ENCODE data around the gene SHANK1. TPM values are rescaled to one million over a fixed set of nuclear protein-coding genes. Genes with fewer than 3 reads are reported as not detected.
A peak's percentile ranks its signal among the peaks of the same experiment; 100 is the strongest.

The SHANK1 gene
- total RNA-seq, 1 donor from 2014 or later, result 0.36 TPM

- Mint-ChIP-seq H3K27ac (no peak overlapping the region), H3K4me3 (ENCODE audit: low read depth) (no peak overlapping the region), H3K36me3 (ENCODE audit: insufficient read depth) (no peaks in the 10 kb centered on the region), H3K4me1 (ENCODE audit: low read depth) (peaks cover 2% of the 10 kb centered on the region), H3K27me3 (peaks cover 56% of the 10 kb centered on the region), H3K9me3 (ENCODE audit: low read depth) (no peaks in the 10 kb centered on the region)
- TF ChIP-seq CTCF (IDR thresholded peaks at IDR 0.05; ENCODE audit: unreplicated experiment), result no peak
- DNase-seq (ENCODE audit: low spot score, unreplicated experiment), result no peak
Measured at GRCh38 chr19:50667759-50668231, 51.8 kb downstream of the SHANK1 start.

DNA sequence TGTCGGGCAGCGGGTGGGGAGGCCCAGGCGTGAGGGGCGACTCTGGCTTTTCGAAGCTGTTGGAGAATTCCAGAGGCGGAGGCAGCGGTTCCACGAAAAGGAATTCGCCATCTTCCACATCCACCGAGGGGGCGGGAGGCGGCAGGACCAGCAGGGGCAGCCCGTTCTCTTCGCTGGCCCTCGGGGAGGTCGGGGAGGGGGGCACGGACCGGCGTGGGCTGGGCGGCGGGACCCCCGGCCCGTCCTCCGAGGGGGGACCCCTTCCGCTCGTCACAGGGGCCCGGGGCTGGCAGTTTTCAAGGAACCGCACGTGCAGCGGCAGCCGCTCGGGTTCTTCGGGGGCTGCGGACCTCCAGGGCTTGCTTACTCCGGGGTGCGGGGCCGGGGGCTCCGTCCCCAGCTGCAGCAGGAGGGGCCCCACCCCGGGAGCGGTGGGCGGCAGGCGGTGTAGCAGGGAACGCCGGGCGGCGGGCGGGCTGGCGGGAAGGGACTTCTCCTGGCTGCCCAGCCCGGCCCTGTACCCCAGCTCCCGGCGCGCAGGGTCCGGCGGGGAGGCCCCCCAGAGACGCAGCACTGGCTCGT, 52.3 kb downstream of the SHANK1 start:
- Mint-ChIP-seq H3K27me3 (peaks cover 54% of the 10 kb centered on the region), H3K4me3 (ENCODE audit: low read depth) (no peak overlapping the region), H3K4me1 (ENCODE audit: low read depth) (peaks cover 2% of the 10 kb centered on the region), H3K36me3 (ENCODE audit: insufficient read depth) (no peaks in the 10 kb centered on the region), H3K27ac (no peak overlapping the region), H3K9me3 (ENCODE audit: low read depth) (no peaks in the 10 kb centered on the region)
- DNase-seq (ENCODE audit: low spot score, unreplicated experiment), result no peak
- no peak for TF ChIP-seq CTCF (IDR thresholded peaks at IDR 0.05; ENCODE audit: unreplicated experiment)

GRCh38 chr19:50666346-50667176, 53.0 kb downstream of the SHANK1 start:
- Mint-ChIP-seq H3K4me3 (ENCODE audit: low read depth) (no peak overlapping the region), H3K27ac (no peak overlapping the region), H3K4me1 (ENCODE audit: low read depth) (peaks cover 2% of the 10 kb centered on the region), H3K27me3 (peaks cover 52% of the 10 kb centered on the region), H3K9me3 (ENCODE audit: low read depth) (no peaks in the 10 kb centered on the region), H3K36me3 (ENCODE audit: insufficient read depth) (no peaks in the 10 kb centered on the region)
- no peak for TF ChIP-seq CTCF (IDR thresholded peaks at IDR 0.05; ENCODE audit: unreplicated experiment)
- DNase-seq (ENCODE audit: low spot score, unreplicated experiment), result no peak

DNA sequence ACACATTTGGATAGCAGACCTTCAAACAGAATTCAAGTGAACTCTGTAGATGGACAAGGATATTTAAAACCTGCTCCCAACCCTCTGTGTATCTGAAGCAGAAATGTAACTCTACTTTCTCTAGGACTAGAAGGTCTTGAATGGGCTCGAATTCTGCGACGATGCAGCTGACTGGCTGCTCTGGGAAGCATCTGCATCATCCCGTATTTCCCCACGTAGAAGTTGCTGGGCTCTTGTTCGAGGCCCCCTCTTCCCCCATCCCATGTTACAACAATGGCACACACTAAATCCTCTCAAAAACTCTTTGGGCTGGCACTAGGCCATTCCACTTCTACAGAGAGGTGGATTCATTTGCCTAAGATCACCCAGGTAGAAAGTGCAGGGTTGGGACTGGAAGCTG, 55.4 kb downstream of the SHANK1 start:
- DNase-seq (ENCODE audit: low spot score, unreplicated experiment), result no peak
- no peak for TF ChIP-seq CTCF (IDR thresholded peaks at IDR 0.05; ENCODE audit: unreplicated experiment)
- H3K4me1 Mint-ChIP-seq (ENCODE audit: low read depth), result no peaks in the 10 kb centered on the region
- no peak overlapping the region for H3K27ac Mint-ChIP-seq
- no peaks in the 10 kb centered on the region for H3K36me3 Mint-ChIP-seq (ENCODE audit: insufficient read depth)
- no peak overlapping the region for H3K4me3 Mint-ChIP-seq (ENCODE audit: low read depth)
- H3K27me3 Mint-ChIP-seq, result peaks cover 40% of the 10 kb centered on the region
- H3K9me3 Mint-ChIP-seq (ENCODE audit: low read depth), result no peaks in the 10 kb centered on the region

DNA sequence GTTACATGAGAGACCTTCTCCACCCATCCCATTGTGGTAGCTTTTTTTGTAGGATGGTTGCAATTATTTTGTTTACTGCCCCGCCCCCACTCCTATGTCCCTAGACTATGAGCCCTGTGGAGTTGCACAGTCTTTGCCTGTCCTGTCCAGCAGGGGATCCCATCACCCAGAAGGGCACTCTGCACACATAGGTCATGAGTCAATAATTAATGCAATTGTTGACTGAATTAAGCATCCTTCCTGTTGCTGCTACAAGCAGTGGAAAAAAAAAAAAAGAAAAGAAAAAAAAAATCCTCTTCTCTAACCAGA, 56.2 kb downstream of the SHANK1 start:
- Mint-ChIP-seq H3K27ac (no peak overlapping the region), H3K36me3 (ENCODE audit: insufficient read depth) (no peaks in the 10 kb centered on the region), H3K4me1 (ENCODE audit: low read depth) (peaks cover 1% of the 10 kb centered on the region), H3K4me3 (ENCODE audit: low read depth) (no peak overlapping the region), H3K9me3 (ENCODE audit: low read depth) (no peaks in the 10 kb centered on the region), H3K27me3 (peaks cover 38% of the 10 kb centered on the region)
- peak; percentile 45 for TF ChIP-seq CTCF (IDR thresholded peaks at IDR 0.05; ENCODE audit: unreplicated experiment)
- no peak for DNase-seq (ENCODE audit: low spot score, unreplicated experiment)
